SU-DHL-6 (cell line): Measurements from ENCODE around the gene LRRC28.

Experiments used
- H2AFZ ChIP-seq: fragments of 200-600 bp; sonication (generic); 2 replicates; pipeline ENCODE4 v1.6.1; 2014; ENCODE audit warnings: low read depth, mild to moderate bottlenecking, moderate library complexity, mixed read lengths, antibody characterized with exemption, low read length; ENCODE audit not compliant: severe bottlenecking
- H3F3A ChIP-seq: fragments of 200-600 bp; shearing (Covaris generic); 2 replicates; pipeline ENCODE4 v1.6.0; 2016; ENCODE audit warnings: antibody characterized with exemption, mild to moderate bottlenecking; ENCODE audit not compliant: insufficient read depth
- H3K27ac ChIP-seq: fragments of 200-600 bp; sonication (generic); 2 replicates; pipeline ENCODE4 v1.5.1; 2016; ENCODE audit warnings: low read depth, mild to moderate bottlenecking, low read length, moderate library complexity, mixed read lengths
- H3K27me3 ChIP-seq: fragments of 200-600 bp; sonication (generic), shearing (Covaris generic); 2 replicates; pipeline ENCODE4 v1.6.0; 2014; ENCODE audit warnings: mild to moderate bottlenecking, low read length
- H3K36me3 ChIP-seq: fragments of 200-600 bp; sonication (generic); 2 replicates; pipeline ENCODE4 v1.6.1; 2014; ENCODE audit warnings: mild to moderate bottlenecking, low read length, mixed read lengths
- H3K4me2 ChIP-seq: fragments of 300-600, 200-600 bp; shearing (Covaris generic), sonication (generic); 2 replicates; pipeline ENCODE4 v1.6.0; 2014; ENCODE audit warnings: low read length, low read depth, mild to moderate bottlenecking; ENCODE audit not compliant: poor library complexity, severe bottlenecking
- H3K4me3 ChIP-seq: fragments of 200-600 bp; sonication (generic); 2 replicates; pipeline ENCODE4 v1.5.1; 2014; ENCODE audit warnings: antibody characterized with exemption, low read length, mild to moderate bottlenecking, mixed read lengths; ENCODE audit not compliant: insufficient read depth, poor library complexity, severe bottlenecking
- H3K79me2 ChIP-seq: fragments of 200-600 bp; sonication (generic); 2 replicates; pipeline ENCODE4 v1.6.1; 2014; ENCODE audit warnings: mild to moderate bottlenecking, low read length, moderate library complexity; ENCODE audit not compliant: insufficient read depth
- H3K9ac ChIP-seq: fragments of 200-600 bp; sonication (generic); 2 replicates; pipeline ENCODE4 v1.7.0; 2014; ENCODE audit warnings: mild to moderate bottlenecking, low read length
- H3K9me2 ChIP-seq: fragments of 200-600 bp; sonication (generic); replicated peaks from 2 replicates; pipeline ENCODE4 v1.6.1; 2014; ENCODE audit warnings: low read length; ENCODE audit not compliant: insufficient read depth
- H3K9me3 ChIP-seq: fragments of 200-600 bp; sonication (generic); 2 replicates; pipeline ENCODE4 v1.6.1; 2014; ENCODE audit warnings: low read length, mixed read lengths; ENCODE audit not compliant: insufficient read depth
- H4K20me1 ChIP-seq: fragments of 200-600 bp; sonication (generic); 2 replicates; pipeline ENCODE4 v1.6.1; 2014; ENCODE audit warnings: low read depth, mild to moderate bottlenecking, antibody characterized with exemption, low read length, moderate library complexity, mixed read lengths
- CTCF ChIP-seq: fragments of 200-600 bp; sonication (generic); IDR thresholded peaks from one replicate; pipeline ENCODE4 v1.5.1; 2017; ENCODE audit warnings: antibody characterized with exemption, mild to moderate bottlenecking, low read length, moderate library complexity; ENCODE audit not compliant: insufficient read depth, poor library complexity, severe bottlenecking
- EZH2phosphoT487 ChIP-seq: fragments of 200-600 bp; sonication (generic), shearing (Covaris generic); conservative IDR thresholded peaks from 2 replicates; pipeline ENCODE4 v1.6.1; 2018; ENCODE audit warnings: mild to moderate bottlenecking, antibody characterized with exemption, low read length, moderate library complexity, mixed read lengths

Gene LRRC28

GRCh38 chr15:99315636-99316035 lies 64.4 kb downstream of the LRRC28 start:
- H3F3A ChIP-seq: no peaks in the 10 kb centered on the region
- H2AFZ ChIP-seq: no peak overlapping the region
- no peak overlapping the region for H3K9ac ChIP-seq
- H3K4me3 ChIP-seq: no peak overlapping the region
- H3K79me2 ChIP-seq: no peaks in the 10 kb centered on the region
- no peaks in the 10 kb centered on the region; the same call in 1 of the 2 replicates for H3K36me3 ChIP-seq
- peaks cover 9% of the 10 kb centered on the region for H3K9me3 ChIP-seq
- TF ChIP-seq EZH2phosphoT487: no peak
- no peaks in the 10 kb centered on the region for H3K9me2 ChIP-seq
- no peaks in the 10 kb centered on the region for H3K27me3 ChIP-seq
- no peak overlapping the region for H3K4me2 ChIP-seq
- no peaks in the 10 kb centered on the region for H4K20me1 ChIP-seq
- no peak overlapping the region for H3K27ac ChIP-seq

GRCh38 chr15:99320374-99321215 lies 69.3 kb downstream of the LRRC28 start:
- no peaks in the 10 kb centered on the region for H3K79me2 ChIP-seq
- H3K9me3 ChIP-seq: no peaks in the 10 kb centered on the region
- H3K36me3 ChIP-seq: no peaks in the 10 kb centered on the region
- H4K20me1 ChIP-seq: no peaks in the 10 kb centered on the region
- no peaks in the 10 kb centered on the region for H3K27me3 ChIP-seq
- no peak overlapping the region for H3K4me2 ChIP-seq
- no peaks in the 10 kb centered on the region for H3F3A ChIP-seq
- no peak overlapping the region for H2AFZ ChIP-seq
- H3K27ac ChIP-seq: no peak overlapping the region
- H3K4me3 ChIP-seq: no peak overlapping the region
- H3K9ac ChIP-seq: no peak overlapping the region
- no peaks in the 10 kb centered on the region for H3K9me2 ChIP-seq
- TF ChIP-seq CTCF (no peak), EZH2phosphoT487 (no peak)

- H3K27ac ChIP-seq: no peak overlapping the region
- H3K4me3 ChIP-seq: no peak overlapping the region
- no peaks in the 10 kb centered on the region for H3K79me2 ChIP-seq
- H4K20me1 ChIP-seq: no peaks in the 10 kb centered on the region
- H3K36me3 ChIP-seq: no peaks in the 10 kb centered on the region
- H3F3A ChIP-seq: no peaks in the 10 kb centered on the region
- TF ChIP-seq EZH2phosphoT487 (no peak), CTCF (no peak)
- H3K9me3 ChIP-seq: no peaks in the 10 kb centered on the region
- H3K9ac ChIP-seq: no peak overlapping the region
- no peak overlapping the region for H2AFZ ChIP-seq
- no peaks in the 10 kb centered on the region for H3K9me2 ChIP-seq
- H3K4me2 ChIP-seq: no peak overlapping the region
- no peaks in the 10 kb centered on the region for H3K27me3 ChIP-seq
These were observed 70.2 kb downstream of the LRRC28 start for GRCh38 chr15:99321468-99321867.
